Esophagus (tissue), 2 donors: ENCODE results near the gene TLR7. TPM values are rescaled to one million over a fixed set of nuclear protein-coding genes. Genes with fewer than 3 reads are reported as not detected.

ENCODE experiments used
- H3K27ac ChIP-seq, 2 donors: one replicate each; pipeline ENCODE4 v1.5.1; 2013; ENCODE audit warnings: low read depth in 2 of 2, mild to moderate bottlenecking in 2 of 2, inconsistent platforms in 1 of 2, low read length in 1 of 2, moderate library complexity in 1 of 2
- H3K27me3 ChIP-seq, 2 donors: one replicate each; pipeline ENCODE4 v1.6.1; 2013; ENCODE audit warnings: low read length in 2 of 2, control low read depth in 1 of 2, mild to moderate bottlenecking in 1 of 2; ENCODE audit not compliant: insufficient read depth in 2 of 2, control insufficient read depth in 1 of 2
- H3K36me3 ChIP-seq, 2 donors: one replicate each; pipeline ENCODE4 v1.6.1; 2013; ENCODE audit warnings: low read length in 1 of 2; ENCODE audit not compliant: control insufficient read depth in 2 of 2, insufficient read depth in 2 of 2
- H3K4me1 ChIP-seq, 2 donors: one replicate each; pipeline ENCODE4 v1.6.1; 2013; ENCODE audit warnings: low read length in 1 of 2; ENCODE audit not compliant: control insufficient read depth in 2 of 2, insufficient read depth in 2 of 2
- H3K4me3 ChIP-seq, 2 donors: one replicate each; pipeline ENCODE4 v1.5.1; 2013; ENCODE audit warnings: low read length in 2 of 2, mild to moderate bottlenecking in 2 of 2, low read depth in 1 of 2, moderate library complexity in 1 of 2
- H3K9me3 ChIP-seq, 2 donors: one replicate each; pipeline ENCODE4 v1.6.1; 2013; ENCODE audit warnings: mild to moderate bottlenecking in 2 of 2, low read depth in 1 of 2, low read length in 1 of 2, moderate library complexity in 1 of 2; ENCODE audit not compliant: control insufficient read depth in 2 of 2, insufficient read depth in 1 of 2
- WGBS, 2 donors: extraction: QIAGEN DNeasy Blood & Tissue Kit; methylation state at CpG; one replicate each; pipeline ENCODE4 v1.1.7; 2013; 5-methylcytosine and 5-hydroxymethylcytosine counted together
- polyA plus RNA-seq, 2 donors: library from polyadenylated mRNA; stranded (reverse); fragments of 200-250 nt; gene quantifications; one replicate each; pipeline ENCODE4 v1.2.3, GENCODE V29; 2013
- donor health status: healthy with polysubstance abuse.
- donor health status: Bipolar disorder and iron deficiency.

TLR7 gene
- polyA plus RNA-seq, 2 donors = 0.04 to 0.08 TPM

DNA sequence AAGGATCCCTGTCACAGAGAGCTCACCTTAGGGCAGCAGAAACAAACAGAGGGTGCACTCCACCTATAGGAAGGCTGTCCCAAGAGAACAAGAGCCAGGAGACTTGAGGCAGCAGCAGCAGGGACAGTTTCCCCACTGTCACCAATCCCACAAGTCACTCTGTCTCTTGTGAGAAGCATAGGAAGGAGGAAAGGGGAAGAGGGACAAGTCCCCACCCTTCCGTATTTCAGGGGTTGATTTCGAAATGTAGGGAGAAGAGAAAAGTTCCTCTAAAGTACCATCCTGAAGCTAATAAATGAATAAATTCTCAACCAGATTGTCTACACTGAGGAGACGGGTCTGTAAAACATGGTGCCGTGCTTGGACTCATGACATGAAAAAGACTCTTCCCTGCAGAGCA is 30.1 kb downstream of the TLR7 start:
- Histone ChIP-seq H3K4me1 (no peaks in the 10 kb centered on the region), H3K27me3 (no peaks in the 10 kb centered on the region), H3K36me3 (no peaks in the 10 kb centered on the region), H3K9me3 (no peaks in the 10 kb centered on the region), H3K4me3 (no peak overlapping the region), H3K27ac (no peak overlapping the region)
- 84 to 93% methylated on average over 4 of the region's 4 CpGs for whole genome bisulfite sequencing, 2 donors

DNA sequence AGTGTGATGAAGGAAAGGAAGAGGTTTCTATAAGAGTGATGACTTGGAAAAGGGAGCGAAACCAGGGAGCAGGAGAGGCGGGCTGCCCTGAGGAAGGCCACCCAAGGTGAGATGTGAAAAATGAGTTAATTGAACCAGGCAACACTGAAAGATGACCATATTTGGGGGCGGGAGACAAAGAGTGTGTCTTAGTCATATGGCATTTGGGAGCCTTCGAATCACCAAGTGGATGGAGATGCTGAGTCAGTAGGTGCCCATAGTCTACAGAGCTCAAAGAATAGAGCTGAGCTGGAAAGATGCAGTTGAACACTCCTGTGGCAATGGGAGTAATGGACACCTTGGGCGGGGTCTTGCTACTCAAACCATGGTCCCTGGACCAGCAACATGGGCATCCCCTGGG is 31.2 kb downstream of the TLR7 start:
- Histone ChIP-seq H3K4me1 (no peaks in the 10 kb centered on the region), H3K27me3 (no peaks in the 10 kb centered on the region), H3K4me3 (no peak overlapping the region), H3K9me3 (no peaks in the 10 kb centered on the region), H3K36me3 (no peaks in the 10 kb centered on the region), H3K27ac (no peak overlapping the region)
- 87 to 93% methylated on average over 5 of the region's 5 CpGs for WGBS, 2 donors

DNA sequence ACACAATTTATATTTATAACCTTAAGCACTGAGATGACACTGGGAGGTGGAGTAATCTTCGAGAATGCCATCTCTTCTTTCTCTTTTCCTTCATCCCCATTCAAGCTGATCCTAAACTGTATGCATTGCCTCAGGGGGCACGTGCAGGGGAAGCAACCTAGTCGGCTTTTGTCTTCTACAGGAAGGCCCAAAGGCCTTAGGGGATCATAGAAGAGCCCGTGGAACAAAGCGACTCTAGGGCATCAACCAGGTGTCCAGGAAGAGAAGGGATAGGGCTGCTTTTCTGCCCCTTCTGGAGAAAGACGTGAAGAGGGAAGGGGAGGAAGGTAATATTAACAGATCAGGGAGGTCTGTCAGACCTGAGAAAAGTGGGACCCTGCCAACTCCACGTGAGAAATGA is 32.6 kb downstream of the TLR7 start:
- 52 to 58% methylated on average over 7 of the region's 7 CpGs for WGBS, 2 donors
- H3K9me3 ChIP-seq = no peaks in the 10 kb centered on the region

DNA sequence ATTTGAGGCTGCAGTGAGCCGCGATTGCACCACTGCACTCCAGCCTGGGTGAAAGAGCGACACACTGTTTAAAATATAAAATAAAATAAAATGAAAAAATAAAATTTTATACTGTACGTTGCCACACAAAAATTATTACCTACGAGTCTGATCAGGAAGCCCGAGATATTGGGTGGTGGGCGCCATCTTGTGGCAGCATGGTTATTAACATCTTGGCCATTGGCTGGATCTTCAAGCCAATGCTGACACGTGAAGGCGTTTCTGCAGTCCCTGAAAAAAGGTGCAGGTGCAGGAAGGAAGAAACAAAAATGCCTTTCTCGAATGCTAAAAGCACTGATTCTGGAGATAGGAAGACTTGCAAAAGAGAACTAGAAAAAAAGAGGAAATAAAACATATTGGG is 34.6 kb downstream of the TLR7 start:
- Histone ChIP-seq H3K9me3 (no peaks in the 10 kb centered on the region), H3K4me3 (no peak overlapping the region), H3K36me3 (no peaks in the 10 kb centered on the region), H3K4me1 (no peaks in the 10 kb centered on the region), H3K27ac (no peak overlapping the region), H3K27me3 (no peaks in the 10 kb centered on the region)
- WGBS, 2 donors = 14 to 17% methylated on average over 10 of the region's 10 CpGs

More for the DNA sequence above, 32.6 kb downstream of the TLR7 start:
- Histone ChIP-seq H3K4me3 (no peak overlapping the region), H3K4me1 (no peaks in the 10 kb centered on the region), H3K27ac (no peak overlapping the region), H3K36me3 (no peaks in the 10 kb centered on the region), H3K27me3 (no peaks in the 10 kb centered on the region)

DNA sequence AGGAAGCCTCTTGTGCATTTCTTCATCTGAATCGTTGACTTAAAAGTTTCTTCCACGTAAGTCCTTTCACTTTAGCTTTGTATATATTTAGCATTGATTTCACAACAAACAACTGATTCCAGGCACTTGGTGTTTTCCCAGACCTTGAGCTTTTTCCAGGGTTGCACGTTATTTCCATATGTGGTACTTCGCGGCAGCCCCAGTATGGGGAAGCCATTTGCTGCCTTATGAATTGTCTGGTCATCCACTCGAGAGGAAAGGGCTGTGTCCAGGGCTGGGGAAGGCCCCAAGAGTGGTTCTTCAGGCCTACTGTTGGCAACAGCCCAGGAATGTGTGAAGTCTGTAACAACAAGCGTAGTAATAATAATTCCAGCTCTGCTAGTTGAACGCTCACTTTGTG is 36.8 kb downstream of the TLR7 start:
- no peaks in the 10 kb centered on the region for H3K4me1 ChIP-seq
- no peaks in the 10 kb centered on the region for H3K36me3 ChIP-seq
- H3K27ac ChIP-seq = no peak overlapping the region
- H3K4me3 ChIP-seq = no peak overlapping the region
- H3K27me3 ChIP-seq = no peaks in the 10 kb centered on the region
- no peaks in the 10 kb centered on the region for H3K9me3 ChIP-seq
- WGBS, 2 donors = 63 to 67% methylated on average over 8 of the region's 8 CpGs

DNA sequence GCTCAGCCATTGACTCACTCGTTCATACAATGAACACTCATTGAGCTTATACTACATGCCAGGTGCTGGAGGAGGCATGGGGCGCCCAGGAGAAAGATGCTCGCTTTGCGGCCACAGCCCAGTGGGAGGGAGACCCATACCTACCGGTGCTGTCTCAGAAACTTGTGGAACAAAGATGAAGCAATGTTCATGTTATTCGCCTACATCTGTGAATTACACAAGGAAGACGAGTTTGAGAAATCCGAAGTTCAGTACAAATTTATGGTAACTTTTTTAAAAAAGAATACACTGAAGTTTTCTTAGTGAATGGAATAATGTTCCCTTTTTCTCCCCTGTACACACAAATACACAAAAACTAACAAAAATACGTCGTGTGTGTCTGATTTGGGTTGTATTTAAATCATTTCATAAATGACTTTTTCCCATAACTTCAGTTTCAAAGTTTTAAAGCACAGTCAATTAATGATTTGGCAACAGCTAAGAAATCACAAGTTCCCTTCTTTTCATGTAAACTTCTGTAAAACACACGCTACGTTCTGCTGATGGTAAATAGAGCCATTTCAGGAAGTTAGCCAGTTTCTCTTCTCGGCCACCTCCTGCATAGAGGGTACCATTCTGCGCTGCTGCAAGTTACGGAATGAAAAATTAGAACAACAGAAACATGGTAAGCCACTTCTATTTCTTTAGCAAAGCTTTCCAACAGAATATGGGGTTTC is 39.3 kb downstream of the TLR7 start, which contains the start of gene TLR8:
TSS of gene TLR8 (plus strand) at position 575 of the 716 bp plus-strand sequence. CDS start at position 662, 87 bp downstream.
- no peaks in the 10 kb centered on the region for H3K27me3 ChIP-seq
- no peak within 1 kb of the TSS for H3K27ac ChIP-seq
- no peaks in the 10 kb centered on the region for H3K9me3 ChIP-seq
- H3K4me1 ChIP-seq = no peaks in the 10 kb centered on the region
- H3K4me3 ChIP-seq = no peak within 1 kb of the TSS
- no peaks in the 10 kb centered on the region for H3K36me3 ChIP-seq
- 83 to 91% methylated on average over 15 of the region's 15 CpGs for WGBS, 2 donors

DNA sequence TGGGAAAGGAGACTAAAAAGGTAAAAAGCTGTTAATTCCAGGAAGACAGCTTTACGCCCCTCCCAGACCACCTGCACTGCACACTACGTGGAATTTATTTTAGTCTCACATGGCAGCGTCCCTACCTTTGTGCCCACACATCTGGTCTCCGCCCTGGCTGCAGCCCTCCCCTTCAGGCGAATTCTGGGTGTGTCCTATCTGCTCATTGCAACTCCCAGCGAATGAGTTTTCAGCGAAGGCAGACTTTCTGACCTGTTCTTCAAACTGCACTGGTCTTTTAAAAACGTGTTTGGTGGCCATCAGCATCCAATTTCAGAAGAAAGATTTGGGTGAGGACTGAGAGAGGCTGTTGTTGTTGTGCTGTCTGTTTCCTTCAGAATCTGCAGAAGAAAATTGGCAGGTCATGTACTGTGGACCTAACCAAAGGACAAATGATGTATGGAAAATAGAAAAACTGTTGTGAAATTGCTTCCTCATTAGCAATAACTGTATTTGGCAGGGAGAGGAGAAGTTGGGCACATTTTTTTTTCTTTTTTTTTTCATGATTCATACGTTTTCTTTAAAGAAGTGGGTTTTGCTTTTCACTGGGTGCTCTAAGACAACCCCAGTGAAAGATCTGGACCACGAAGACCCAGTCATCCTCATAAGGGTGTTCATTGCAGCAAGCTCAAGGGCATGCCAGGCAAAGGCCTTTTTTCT is 43.7 kb downstream of the TLR7 start:
- no peaks in the 10 kb centered on the region for H3K4me1 ChIP-seq
- no peaks in the 10 kb centered on the region for H3K36me3 ChIP-seq
- H3K9me3 ChIP-seq = no peaks in the 10 kb centered on the region
- H3K27me3 ChIP-seq = no peaks in the 10 kb centered on the region
- WGBS, 2 donors = 38 to 45% methylated on average over 10 of the region's 10 CpGs
- no peak overlapping the region for H3K4me3 ChIP-seq
- H3K27ac ChIP-seq = no peak overlapping the region

DNA sequence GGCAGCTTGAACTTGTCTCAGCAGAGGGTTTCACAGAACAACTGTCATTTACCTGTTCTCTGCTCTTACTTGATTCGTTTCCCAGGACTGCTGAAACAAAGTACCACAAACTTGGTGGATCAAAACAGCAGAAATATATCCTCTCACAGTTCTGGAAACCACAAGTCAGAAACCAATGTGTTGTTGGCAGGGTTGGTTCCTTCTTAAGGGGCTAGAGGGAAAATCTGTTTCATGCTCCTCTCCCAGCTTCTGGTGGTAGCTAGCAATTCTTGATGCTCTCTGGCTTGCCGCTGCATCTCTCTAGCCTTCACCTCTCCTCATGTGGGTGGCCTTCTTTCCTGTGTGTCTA is 44.2 kb downstream of the TLR7 start:
- Histone ChIP-seq H3K27me3 (no peaks in the 10 kb centered on the region), H3K9me3 (no peaks in the 10 kb centered on the region), H3K36me3 (no peaks in the 10 kb centered on the region), H3K27ac (no peak overlapping the region), H3K4me3 (no peak overlapping the region), H3K4me1 (no peaks in the 10 kb centered on the region)
- 69 to 78% methylated on average over 2 of the region's 2 CpGs for WGBS, 2 donors

DNA sequence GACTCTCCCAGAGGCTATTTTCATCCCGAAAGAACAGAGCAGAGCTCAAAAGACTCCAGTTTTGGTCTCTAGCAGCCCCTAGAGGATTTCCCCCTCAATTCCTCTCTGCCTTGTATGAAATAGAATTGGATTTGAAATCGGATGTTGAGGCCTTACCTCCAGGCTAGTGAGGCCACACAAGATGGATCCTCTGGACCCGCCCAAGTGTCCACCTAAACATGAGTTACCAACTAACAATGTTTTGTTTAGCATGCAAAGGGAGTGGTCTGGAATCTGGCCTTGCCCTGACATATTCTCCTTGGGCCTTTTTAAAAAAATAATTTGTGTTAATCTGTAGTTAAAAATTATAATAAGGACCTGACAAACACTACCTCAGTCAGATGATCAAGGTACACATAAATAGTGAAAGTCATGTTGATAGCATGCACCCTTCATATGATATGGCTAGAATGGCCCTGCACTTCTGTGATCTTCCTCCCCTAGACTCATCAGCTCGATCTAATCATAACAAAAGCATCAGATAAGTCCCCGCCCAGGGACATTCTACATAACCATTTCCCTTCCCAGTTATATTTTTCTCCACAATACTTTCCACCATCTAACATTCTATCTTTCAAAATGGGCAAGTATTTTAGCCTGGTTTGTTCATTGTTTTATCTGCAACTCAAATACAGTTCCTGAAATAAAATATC is 46.1 kb downstream of the TLR7 start:
- 71 to 86% methylated on average over 5 of the region's 5 CpGs for WGBS, 2 donors
- Histone ChIP-seq H3K9me3 (no peaks in the 10 kb centered on the region), H3K36me3 (no peaks in the 10 kb centered on the region), H3K27ac (no peak overlapping the region), H3K4me1 (no peaks in the 10 kb centered on the region), H3K27me3 (peaks cover 0 to 4% of the 10 kb centered on the region in 2 donors), H3K4me3 (no peak overlapping the region)
